Spleen (tissue), 7 donors: ENCODE data around the gene IL6R.
A peak's percentile ranks its signal among the peaks of the same experiment; 100 is the strongest.

Experiments used
- CTCF ChIP-seq, 11 experiments: fragments of 200-600 bp in 7 of 11; fragments of 450-650 bp in 4 of 11; sonication (generic) in 4 of 11; IDR thresholded peaks in 8 of 11; conservative IDR thresholded peaks in 3 of 11; 1 replicate in 7 of 11; 2 replicates in 4 of 11; pipeline versions ENCODE4 v1.4.0 to v1.8.0; 2016 to 2021; ENCODE audit warnings: antibody characterized with exemption in 11 of 11, inconsistent platforms in 4 of 11, mild to moderate bottlenecking in 1 of 11
- POLR2A ChIP-seq, 3 donors: fragments of 450-650 bp; IDR thresholded peaks; one replicate each; pipeline ENCODE4 v1.5.1; 2017; ENCODE audit warnings: antibody characterized with exemption in 3 of 3, mild to moderate bottlenecking in 1 of 3
- POLR2AphosphoS5 ChIP-seq, 3 donors: sonication (generic); formaldehyde crosslinking; IDR thresholded peaks; one replicate each; pipeline ENCODE4 v1.5.1; 2017; ENCODE audit warnings: antibody characterized with exemption in 3 of 3
- donor health status: DM: no; HTN: no; CAD: no; lungs with moderate emphysema.
- donor health status: DM: no; HTN: no; CAD: no.
- donor health status: DM: no; HTN: no; CAD: no.

DNA sequence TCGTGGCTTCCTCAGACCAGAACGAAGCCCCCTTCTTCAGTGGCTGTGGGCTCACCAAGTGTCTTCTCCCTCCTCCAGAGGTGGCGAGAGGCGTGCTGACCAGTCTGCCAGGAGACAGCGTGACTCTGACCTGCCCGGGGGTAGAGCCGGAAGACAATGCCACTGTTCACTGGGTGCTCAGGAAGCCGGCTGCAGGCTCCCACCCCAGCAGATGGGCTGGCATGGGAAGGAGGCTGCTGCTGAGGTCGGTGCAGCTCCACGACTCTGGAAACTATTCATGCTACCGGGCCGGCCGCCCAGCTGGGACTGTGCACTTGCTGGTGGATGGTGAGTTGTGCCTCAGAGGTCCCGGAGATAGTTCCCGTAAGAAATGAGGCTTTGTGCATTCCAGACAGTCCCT, 24.0 kb downstream of the IL6R start:
- no peak for TF ChIP-seq CTCF (IDR thresholded peaks at IDR 0.05 in 8 of 11, conservative IDR thresholded peaks at IDR 0.05 in 3 of 11)
- no peak for TF ChIP-seq POLR2A (IDR thresholded peaks at IDR 0.05)
- TF ChIP-seq POLR2AphosphoS5 (IDR thresholded peaks at IDR 0.05), result peak in 1 of 3 donors; percentile 18
